GM23338 (cell line): ENCODE results near the gene GSTA5. TPM values are rescaled to one million over a fixed set of nuclear protein-coding genes. Genes with fewer than 3 reads are reported as not detected.

ENCODE experiments used
- ATAC-seq: fragments of 200-7000 bp; cut with Tn5 transposase; 3 replicates; pipeline ENCODE4 v1.9.1; 2020
- DNase-seq: peaks from one replicate; pipeline ENCODE4 v3.0.0-alpha.2; 2015; ENCODE audit warnings: low spot score
- H2AFZ ChIP-seq: fragments of 200-600 bp; sonication (generic); 2 replicates; pipeline ENCODE4 v1.8.0; 2016; ENCODE audit warnings: antibody characterized with exemption, mild to moderate bottlenecking, moderate library complexity
- H3F3A ChIP-seq: fragments of 200-600 bp; sonication (generic); replicated peaks from 2 replicates; pipeline ENCODE4 v1.8.0; 2017; ENCODE audit warnings: antibody characterized with exemption, mixed run types, low read depth
- H3K27ac ChIP-seq: fragments of 200-600 bp; sonication (generic); 2 replicates; pipeline ENCODE4 v1.6.1; 2016; ENCODE audit warnings: low read depth
- H3K27me3 ChIP-seq: fragments of 200-600 bp; sonication (generic); 2 replicates; pipeline ENCODE4 v1.8.0; 2016; ENCODE audit warnings: mild to moderate bottlenecking, mixed run types, moderate library complexity; ENCODE audit not compliant: insufficient read depth
- H3K36me3 ChIP-seq: fragments of 200-600 bp; sonication (generic); 2 replicates; pipeline ENCODE4 v1.8.0; 2016; ENCODE audit warnings: mild to moderate bottlenecking; ENCODE audit not compliant: insufficient read depth
- H3K4me1 ChIP-seq: fragments of 200-600 bp; sonication (generic); 2 replicates; pipeline ENCODE4 v1.8.0; 2016; ENCODE audit warnings: mild to moderate bottlenecking, moderate library complexity; ENCODE audit not compliant: insufficient read depth
- H3K4me2 ChIP-seq: fragments of 200-600 bp; sonication (generic); 2 replicates; pipeline ENCODE4 v1.7.1; 2017; ENCODE audit warnings: mixed run types
- H3K4me3 ChIP-seq: fragments of 200-600 bp; sonication (generic); 2 replicates; pipeline ENCODE4 v1.6.1; 2016; ENCODE audit warnings: mixed run types
- H3K79me2 ChIP-seq: fragments of 200-600 bp; sonication (generic); replicated peaks from 2 replicates; pipeline ENCODE4 v1.8.0; 2017; ENCODE audit warnings: mild to moderate bottlenecking; ENCODE audit not compliant: insufficient read depth
- H3K9me2 ChIP-seq: fragments of 200-600 bp; sonication (generic); 2 replicates; pipeline ENCODE4 v1.8.0; 2017; ENCODE audit not compliant: insufficient read depth
- H4K20me1 ChIP-seq: fragments of 200-600 bp; sonication (generic); replicated peaks from 2 replicates; pipeline ENCODE4 v1.8.0; 2017; ENCODE audit warnings: mild to moderate bottlenecking; ENCODE audit not compliant: insufficient read depth
- H3K27ac Mint-ChIP-seq: 2 replicates; pipeline ENCODE4 v1.8.0; 2020; ENCODE audit warnings: inconsistent platforms, mild to moderate bottlenecking, moderate library complexity, mixed read lengths
- H3K27me3 Mint-ChIP-seq: 3 replicates; pipeline ENCODE4 v1.8.0; 2022; ENCODE audit warnings: low read depth, mild to moderate bottlenecking, moderate library complexity, mixed read lengths, inconsistent platforms; ENCODE audit not compliant: insufficient read depth, poor library complexity
- H3K36me3 Mint-ChIP-seq: 3 replicates; pipeline ENCODE4 v1.8.0; 2021; ENCODE audit warnings: low read depth, mild to moderate bottlenecking, inconsistent platforms, moderate library complexity, mixed read lengths
- H3K4me1 Mint-ChIP-seq: 3 replicates; pipeline ENCODE4 v1.8.0; 2020; ENCODE audit warnings: mild to moderate bottlenecking, inconsistent platforms, mixed read lengths
- H3K4me3 Mint-ChIP-seq: 3 replicates; pipeline ENCODE4 v1.8.0; 2021; ENCODE audit warnings: moderate library complexity, mild to moderate bottlenecking, inconsistent platforms, mixed read lengths
- H3K9me3 Mint-ChIP-seq: 3 replicates; pipeline ENCODE4 v1.8.0; 2020; ENCODE audit warnings: moderate library complexity, mild to moderate bottlenecking, inconsistent platforms, mixed read lengths
- CREB1 ChIP-seq: fragments of 250-450 bp; sonication (Bioruptor Pico); IDR thresholded peaks from 2 replicates; pipeline ENCODE4 v1.5.0; 2020; ENCODE audit warnings: low read depth, mild to moderate bottlenecking, moderate library complexity
- CTCF ChIP-seq, 2 experiments: fragments of 200-600 bp in 1 of 2; sonication (generic) in 1 of 2; conservative IDR thresholded peaks; 2 replicates each; pipeline versions ENCODE4 v1.5.1 to v1.6.1; 2016 to 2017; ENCODE audit warnings: antibody characterized with exemption in 2 of 2, low read depth in 2 of 2, mild to moderate bottlenecking in 2 of 2, moderate library complexity in 1 of 2
- ETS1 ChIP-seq: IDR thresholded peaks from 2 replicates; pipeline ENCODE4 v1.6.1; 2016; ENCODE audit warnings: antibody characterized with exemption
- EZH2 ChIP-seq: fragments of 200-600 bp; sonication (generic); IDR thresholded peaks from one replicate; pipeline ENCODE4 v1.8.0; 2017; ENCODE audit warnings: antibody characterized with exemption, mild to moderate bottlenecking, low read depth; ENCODE audit not compliant: unreplicated experiment
- EZH2phosphoT487 ChIP-seq: fragments of 200-600 bp; sonication (generic); IDR thresholded peaks from one replicate; pipeline ENCODE4 v1.8.1; 2018; ENCODE audit warnings: antibody characterized with exemption; ENCODE audit not compliant: unreplicated experiment
- JUNB ChIP-seq: IDR thresholded peaks from one replicate; pipeline ENCODE4 v1.6.1; 2016; ENCODE audit warnings: antibody characterized with exemption; ENCODE audit not compliant: unreplicated experiment
- NANOG ChIP-seq: IDR thresholded peaks from 2 replicates; pipeline ENCODE4 v1.6.1; 2016; ENCODE audit warnings: antibody characterized with exemption, borderline replicate concordance
- POLR2AphosphoS5 ChIP-seq: IDR thresholded peaks from 2 replicates; pipeline ENCODE4 v1.6.1; 2016; ENCODE audit warnings: antibody characterized with exemption, low read depth
- REST ChIP-seq: IDR thresholded peaks from one replicate; pipeline ENCODE4 v1.6.1; 2018; ENCODE audit warnings: antibody characterized with exemption; ENCODE audit not compliant: unreplicated experiment
- ZNF114 ChIP-seq: fragments of 250-450 bp; sonication (Bioruptor Pico); IDR thresholded peaks from 2 replicates; pipeline ENCODE4 v1.5.0; 2020; ENCODE audit warnings: mild to moderate bottlenecking, moderate library complexity
- ZNF331 ChIP-seq: fragments of 250-450 bp; sonication (Bioruptor Pico); IDR thresholded peaks from 2 replicates; pipeline ENCODE4 v1.5.0; 2020; ENCODE audit warnings: low read depth, mild to moderate bottlenecking, moderate library complexity
- ZNF462 ChIP-seq: fragments of 250-450 bp; sonication (Bioruptor Pico); IDR thresholded peaks from 2 replicates; pipeline ENCODE4 v1.5.0; 2020; ENCODE audit warnings: mild to moderate bottlenecking, moderate library complexity
- polyA plus RNA-seq: library from polyadenylated mRNA; unstranded; fragments of >200 nt; fragmentation: Nextera tagmentation; extraction: Ambion mirVana; gene quantifications from 2 replicates; pipeline ENCODE4 v1.2.1, GENCODE V29; 2016
- total RNA-seq: library from RNA; depleted of rRNA; stranded (reverse); fragments of >200 nt; shearing (Covaris generic); gene quantifications from 2 replicates; pipeline ENCODE4 v1.2.3, GENCODE V29; 2014

The GSTA5 gene
- total and polyA plus RNA-seq, 2 experiments from 2014 or later: not detected

- Histone ChIP-seq H3K79me2 (no peaks in the 10 kb centered on the region), H2AFZ (peak overlapping the region; percentile 73; the same call in 1 of the 2 replicates), H3K27me3 (no peaks in the 10 kb centered on the region), H3K4me1 (no peaks in the 10 kb centered on the region), H3F3A (no peaks in the 10 kb centered on the region), H3K27ac (no peak overlapping the region), H4K20me1 (no peaks in the 10 kb centered on the region), H3K36me3 (no peaks in the 10 kb centered on the region), H3K4me3 (no peak overlapping the region), H3K9me2 (no peaks in the 10 kb centered on the region), H3K4me2 (no peak overlapping the region)
- no peaks in the 10 kb centered on the region for H3K36me3 Mint-ChIP-seq
- ATAC-seq (peak; percentile 99), DNase-seq (peak; percentile 83)
- peaks cover 4% of the 10 kb centered on the region for H3K27me3 Mint-ChIP-seq
- H3K27ac Mint-ChIP-seq: no peak overlapping the region
- H3K4me3 Mint-ChIP-seq: no peak overlapping the region
- peaks cover 3% of the 10 kb centered on the region; the same call in 2 of the 3 replicates for H3K4me1 Mint-ChIP-seq
- H3K9me3 Mint-ChIP-seq: peaks cover 6% of the 10 kb centered on the region; the same call in 2 of the 3 replicates
- TF ChIP-seq POLR2AphosphoS5 (no peak), ZNF114 (CRISPR knock-in tag) (no peak), EZH2phosphoT487 (no peak), CREB1 (CRISPR knock-in tag) (no peak), ZNF462 (peak; percentile 27; the same call in 1 of the 2 replicates), ETS1 (no peak), CTCF (conservative IDR thresholded peaks at IDR 0.05; ENCODE audit: low read depth in 2 of 2) (peak; percentile 78 to 85), EZH2 (no peak), NANOG (no peak), REST (no peak), JUNB (no peak), ZNF331 (no peak)
Observed at GRCh38 chr6:52839124-52840055, 1.2 kb downstream of the GSTA5 start.
